HepG2 (cell line): ENCODE measurements around the gene PHLDB1. TPM values are rescaled to one million over a fixed set of nuclear protein-coding genes. Genes with fewer than 3 reads are reported as not detected.
"Not testable (repeated sequence)": the region's sequence is repeated elsewhere in the genome, so short reads cannot be mapped to it uniquely, and the experiment has no call there.

Experiments used
- ATAC-seq: fragments of 200-7000 bp; cut with Tn5 transposase; 3 replicates; pipeline ENCODE4 v1.9.1; 2020; ENCODE audit warnings: mild to moderate bottlenecking, moderate library complexity
- BruUV-seq: library from RNA; stranded (reverse); fragments of 400-500 nt; replicated peaks from 2 replicates; lab custom pipeline; 2021; lab: Mats Ljungman, UMichigan
- CTCF ChIA-PET: fragments of 300-600 bp; formaldehyde crosslinking; extraction: SDS; loops from one replicate; lab custom pipeline; 2021; ENCODE audit warnings: low total read pairs, inconsistent platforms, low intra/inter-chr PET ratio; lab: Yijun Ruan, JAX
- POLR2A ChIA-PET: fragments of 350-600 bp; sonication (Branson Sonifier 250); formaldehyde crosslinking; loops from one replicate; lab custom pipeline; 2020; ENCODE audit warnings: antibody characterized with exemption, inconsistent platforms; lab: Yijun Ruan, JAX
- DNase-seq: peaks from one replicate; pipeline ENCODE4 v3.0.0-alpha.2; 2015; ENCODE audit warnings: low spot score
- FAIRE-seq: peaks from 3 replicates; lab custom pipeline; 2011; peaks lifted over from hg19 to GRCh38; lab: Jason Lieb, UNC
- H2AFZ ChIP-seq: one replicate; pipeline ENCODE4 v1.6.1; 2011; ENCODE audit warnings: low read length, inconsistent platforms
- H3K27ac ChIP-seq: fragments of 300-600 bp; 3 replicates; pipeline ENCODE4 v1.8.0; 2011; ENCODE audit warnings: mixed run types, mild to moderate bottlenecking, mixed read lengths, low read length, inconsistent platforms; ENCODE audit not compliant: insufficient read depth; ENCODE audit errors: extremely low read length
- H3K27me3 ChIP-seq, 2 experiments: fragments of 200-600 bp in 1 of 2; 2 replicates in 1 of 2; 3 replicates in 1 of 2; pipeline versions ENCODE4 v1.6.0 to v1.8.0; 2011; ENCODE audit warnings: low read length in 2 of 2, mild to moderate bottlenecking in 2 of 2, moderate library complexity in 2 of 2, inconsistent platforms in 1 of 2; ENCODE audit not compliant: insufficient read depth in 2 of 2, control insufficient read depth in 1 of 2
- H3K36me3 ChIP-seq, 2 experiments: fragments of 200-600 bp in 1 of 2; replicated peaks in 1 of 2; 2 replicates in 1 of 2; 3 replicates in 1 of 2; pipeline versions ENCODE4 v1.5.1 to v1.8.0; 2011; ENCODE audit warnings: low read length in 2 of 2, inconsistent platforms in 1 of 2; ENCODE audit not compliant: insufficient read depth in 2 of 2, control insufficient read depth in 1 of 2
- H3K4me1 ChIP-seq: 2 replicates; pipeline ENCODE4 v1.5.1; 2012; ENCODE audit warnings: low read length, inconsistent platforms; ENCODE audit not compliant: insufficient read depth
- H3K4me2 ChIP-seq: 2 replicates; pipeline ENCODE4 v1.6.0; 2011; ENCODE audit warnings: low read depth, low read length, inconsistent platforms
- H3K4me3 ChIP-seq, 3 experiments: fragments of 200-600 bp in 1 of 3; sonication (generic), shearing (Covaris generic) in 1 of 3; replicated peaks in 1 of 3; 2 replicates each; pipeline ENCODE4 v1.5.1; 2011 to 2016; ENCODE audit warnings: low read length in 3 of 3, inconsistent platforms in 2 of 3, low read depth in 2 of 3, mild to moderate bottlenecking in 2 of 3, control low read depth in 1 of 3, mixed read lengths in 1 of 3; ENCODE audit not compliant: insufficient read depth in 1 of 3
- H3K79me2 ChIP-seq: one replicate; pipeline ENCODE4 v1.6.1; 2011; ENCODE audit warnings: low read length, inconsistent platforms; ENCODE audit not compliant: insufficient read depth
- H3K9ac ChIP-seq: 2 replicates; pipeline ENCODE4 v1.6.0; 2011; ENCODE audit warnings: mild to moderate bottlenecking, low read depth, low read length, inconsistent platforms; ENCODE audit not compliant: insufficient read depth
- H3K9me3 ChIP-seq: 2 replicates; pipeline ENCODE4 v1.5.1; 2012; ENCODE audit warnings: mild to moderate bottlenecking, low read length
- H4K20me1 ChIP-seq: 2 replicates; pipeline ENCODE4 v1.6.0; 2011; ENCODE audit warnings: inconsistent platforms, mild to moderate bottlenecking, low read length, moderate library complexity; ENCODE audit not compliant: insufficient read depth
- GABPB1 ChIP-seq: IDR thresholded peaks from 2 replicates; pipeline ENCODE4 v1.6.1; 2016; ENCODE audit warnings: mild to moderate bottlenecking, missing genetic modification reagents, moderate library complexity, missing compliant biosample characterization
- NRL ChIP-seq: sonication (generic); formaldehyde crosslinking; IDR thresholded peaks from 2 replicates; pipeline ENCODE4 v1.5.0; 2020; ENCODE audit warnings: missing genetic modification reagents, mild to moderate bottlenecking, moderate library complexity, borderline replicate concordance
- SAFB2 ChIP-seq: sonication (generic); formaldehyde crosslinking; IDR thresholded peaks from 2 replicates; pipeline ENCODE4 v1.5.1; 2020; ENCODE audit warnings: missing genetic modification reagents, low read depth, mild to moderate bottlenecking, borderline replicate concordance
- SP5 ChIP-seq: IDR thresholded peaks from 2 replicates; pipeline ENCODE4 v1.6.1; 2016; ENCODE audit warnings: low read depth, borderline replicate concordance
- THAP8 ChIP-seq: sonication (generic); formaldehyde crosslinking; IDR thresholded peaks from 2 replicates; pipeline ENCODE4 v1.5.1; 2020; ENCODE audit warnings: missing genetic modification reagents, mild to moderate bottlenecking, borderline replicate concordance
- ZBTB7B ChIP-seq: sonication (generic); formaldehyde crosslinking; IDR thresholded peaks from 2 replicates; pipeline ENCODE4 v1.4.0; 2020; ENCODE audit warnings: missing genetic modification reagents
- ZNF337 ChIP-seq: sonication (generic); formaldehyde crosslinking; IDR thresholded peaks from 2 replicates; pipeline ENCODE4 v1.5.1; 2020; ENCODE audit warnings: missing genetic modification reagents, low read depth, mild to moderate bottlenecking, borderline replicate concordance
- ZNF446 ChIP-seq: sonication (generic); formaldehyde crosslinking; IDR thresholded peaks from 2 replicates; pipeline ENCODE4 v1.5.0; 2020; ENCODE audit warnings: mild to moderate bottlenecking, missing genetic modification reagents
- ZNF740 ChIP-seq: sonication (generic); formaldehyde crosslinking; IDR thresholded peaks from 2 replicates; pipeline ENCODE4 v1.4.0; 2020; ENCODE audit warnings: missing genetic modification reagents
- ZNF772 ChIP-seq: sonication (generic); formaldehyde crosslinking; IDR thresholded peaks from 2 replicates; pipeline ENCODE4 v1.5.0; 2020; ENCODE audit warnings: mild to moderate bottlenecking, missing genetic modification reagents
- WGBS: methylation state at CpG from one replicate; pipeline ENCODE4 v1.1.6; 2017; ENCODE audit warnings: low lambda C conversion rate; 5-methylcytosine and 5-hydroxymethylcytosine counted together
- in situ Hi-C: cut with HindIII; loops from 2 replicates; pipeline ENCODE4 v1.10.0; 2017; ENCODE audit warnings: low pct_unique_long_range_greater_than_20kb; ENCODE audit not compliant: extremely low pct_ligation_motif_present
- intact Hi-C: fragments of 100-400 bp; cut with micrococcal nuclease; formaldehyde crosslinking; loops from one replicate; pipeline ENCODE4 v1.10.0; 2022; ENCODE audit not compliant: unreplicated experiment
- polyA plus RNA-seq, 8 experiments: library from polyadenylated mRNA; depleted of rRNA in 3 of 8; stranded (reverse) in 7 of 8; unstranded in 1 of 8; fragments of >200 nt; fragmentation: Illumina TruSeq in 4 of 8; extraction: Trizol in 4 of 8; gene quantifications; 2 replicates each; pipeline versions ENCODE4 v1.2.1 to v1.2.3, GENCODE V29; 2011 to 2016; ENCODE audit warnings: low read depth in 4 of 8, missing spikeins in 1 of 8, mixed read lengths in 1 of 8; ENCODE audit not compliant: insufficient read depth in 1 of 8
- total RNA-seq, 5 experiments: library from RNA; depleted of rRNA; stranded (reverse); fragments of >200 nt; fragmentation: Illumina TruSeq; extraction: Trizol; gene quantifications; 2 replicates each; pipeline ENCODE4 v1.2.3, GENCODE V29; 2016; ENCODE audit warnings: low read depth in 1 of 5

Gene PHLDB1
- total and polyA plus RNA-seq, 2 of the 13 experiments (the other 11 are each of a cell fraction or from before 2014, with no cell fraction given) = 13.8 to 14.2 TPM

- TF ChIP-seq ZNF772 (CRISPR knock-in tag) = no peak
- TF ChIP-seq SAFB2 (CRISPR knock-in tag) = no peak
- TF ChIP-seq ZNF740 = no peak
- TF ChIP-seq ZBTB7B = no peak
- no peak for TF ChIP-seq SP5 (CRISPR knock-in tag)
Measured at GRCh38 chr11:118682372-118682771, 75.0 kb downstream of the PHLDB1 start (continued).

GRCh38 chr11:118682939-118683338 lies 75.5 kb downstream of the PHLDB1 start:
- H3K27me3 ChIP-seq, H3K79me2 ChIP-seq, H3K36me3 ChIP-seq, ATAC-seq, H3K4me2 ChIP-seq, H4K20me1 ChIP-seq, BruUV-seq, intact Hi-C loops, H3K9me3 ChIP-seq, in situ Hi-C loops, H3K27ac ChIP-seq, H3K4me3 ChIP-seq, FAIRE-seq, H3K9ac ChIP-seq, H2AFZ ChIP-seq, DNase-seq, CTCF ChIA-PET: not testable (repeated sequence)
- H3K4me1 ChIP-seq = peaks cover 41% of the 10 kb centered on the region
- POLR2A ChIA-PET = interaction anchor here (0.6 kb wide), 1 partner anchor 10 kb away, joined by 3 read pairs; no protein-coding TSS in a partner anchor
- 61% methylated on average over 6 of the region's 6 CpGs for WGBS

- Histone ChIP-seq H3K4me1 (peaks cover 45% of the 10 kb centered on the region), H3K4me3 (no peak overlapping the region), H2AFZ (no peak overlapping the region), H3K4me2 (no peak overlapping the region), H4K20me1 (no peaks in the 10 kb centered on the region), H3K36me3 (no peaks in the 10 kb centered on the region)
- intact Hi-C loops = no loop called here
- no peak for ATAC-seq
- ChIA-PET CTCF (no interaction called here), POLR2A (interaction anchor here (1.6 kb wide), 1 partner anchor 108 kb away, joined by 4 read pairs; no protein-coding TSS in a partner anchor)
- no peak for TF ChIP-seq ZNF337 (CRISPR knock-in tag)
- TF ChIP-seq NRL (CRISPR knock-in tag) = no peak
- no peak for TF ChIP-seq ZNF446 (CRISPR knock-in tag)
- TF ChIP-seq GABPB1 (CRISPR knock-in tag) = no peak
- no peak for TF ChIP-seq THAP8 (CRISPR knock-in tag)
- TF ChIP-seq, all 625 proteins: peak for 0
- DNase-seq = no peak
- Histone ChIP-seq H3K27me3 (no peaks in the 10 kb centered on the region), H3K9ac (no peak overlapping the region), H3K79me2 (no peaks in the 10 kb centered on the region), H3K9me3 (no peaks in the 10 kb centered on the region), H3K27ac (no peak overlapping the region)
- in situ Hi-C loops = no loop called here
- WGBS = 73% methylated on average over 2 of the region's 2 CpGs
- BruUV-seq = no TSS peak
- FAIRE-seq = no peak
Measured at GRCh38 chr11:118684187-118684586, 76.8 kb downstream of the PHLDB1 start.
